LNCaP clone FGC (cell line): ENCODE measurements around the gene BAG3.

Experiments
- DNase-seq: peaks from one replicate; pipeline ENCODE4 v3.0.0-alpha.2; 2011; ENCODE audit warnings: low read depth
- H3K4me3 ChIP-seq: 2 replicates; pipeline ENCODE4 v1.5.1; 2011; ENCODE audit warnings: mild to moderate bottlenecking, low read depth, low read length, control low read depth
- TF ChIP-seq, protein P1 (sequence below): IDR thresholded peaks from 2 replicates; pipeline ENCODE4 v1.5.1; 2012; ENCODE audit warnings: mild to moderate bottlenecking; ENCODE audit not compliant: control insufficient read depth, insufficient read depth; ENCODE audit errors: extremely low read depth

Gene BAG3

DNA sequence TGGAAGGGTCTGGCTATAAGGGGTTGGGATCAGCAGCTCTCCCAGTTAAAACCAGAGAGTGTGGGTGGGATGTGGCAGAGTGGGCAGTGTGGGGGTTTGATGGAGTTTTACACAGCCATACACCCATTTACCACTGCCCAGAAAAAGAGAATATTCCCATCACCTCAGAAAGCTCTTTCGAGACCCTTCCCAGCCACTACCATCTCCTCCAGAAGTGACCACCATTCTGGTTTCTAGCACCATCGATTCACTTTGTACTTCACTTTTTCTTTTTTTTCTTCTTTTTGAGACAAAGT lies 15.5 kb downstream of the BAG3 start:
- H3K4me3 ChIP-seq, result no peak overlapping the region
- TF ChIP-seq, protein P1, sequence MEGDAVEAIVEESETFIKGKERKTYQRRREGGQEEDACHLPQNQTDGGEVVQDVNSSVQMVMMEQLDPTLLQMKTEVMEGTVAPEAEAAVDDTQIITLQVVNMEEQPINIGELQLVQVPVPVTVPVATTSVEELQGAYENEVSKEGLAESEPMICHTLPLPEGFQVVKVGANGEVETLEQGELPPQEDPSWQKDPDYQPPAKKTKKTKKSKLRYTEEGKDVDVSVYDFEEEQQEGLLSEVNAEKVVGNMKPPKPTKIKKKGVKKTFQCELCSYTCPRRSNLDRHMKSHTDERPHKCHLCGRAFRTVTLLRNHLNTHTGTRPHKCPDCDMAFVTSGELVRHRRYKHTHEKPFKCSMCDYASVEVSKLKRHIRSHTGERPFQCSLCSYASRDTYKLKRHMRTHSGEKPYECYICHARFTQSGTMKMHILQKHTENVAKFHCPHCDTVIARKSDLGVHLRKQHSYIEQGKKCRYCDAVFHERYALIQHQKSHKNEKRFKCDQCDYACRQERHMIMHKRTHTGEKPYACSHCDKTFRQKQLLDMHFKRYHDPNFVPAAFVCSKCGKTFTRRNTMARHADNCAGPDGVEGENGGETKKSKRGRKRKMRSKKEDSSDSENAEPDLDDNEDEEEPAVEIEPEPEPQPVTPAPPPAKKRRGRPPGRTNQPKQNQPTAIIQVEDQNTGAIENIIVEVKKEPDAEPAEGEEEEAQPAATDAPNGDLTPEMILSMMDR, result no peak
- DNase-seq, result no peak

DNA sequence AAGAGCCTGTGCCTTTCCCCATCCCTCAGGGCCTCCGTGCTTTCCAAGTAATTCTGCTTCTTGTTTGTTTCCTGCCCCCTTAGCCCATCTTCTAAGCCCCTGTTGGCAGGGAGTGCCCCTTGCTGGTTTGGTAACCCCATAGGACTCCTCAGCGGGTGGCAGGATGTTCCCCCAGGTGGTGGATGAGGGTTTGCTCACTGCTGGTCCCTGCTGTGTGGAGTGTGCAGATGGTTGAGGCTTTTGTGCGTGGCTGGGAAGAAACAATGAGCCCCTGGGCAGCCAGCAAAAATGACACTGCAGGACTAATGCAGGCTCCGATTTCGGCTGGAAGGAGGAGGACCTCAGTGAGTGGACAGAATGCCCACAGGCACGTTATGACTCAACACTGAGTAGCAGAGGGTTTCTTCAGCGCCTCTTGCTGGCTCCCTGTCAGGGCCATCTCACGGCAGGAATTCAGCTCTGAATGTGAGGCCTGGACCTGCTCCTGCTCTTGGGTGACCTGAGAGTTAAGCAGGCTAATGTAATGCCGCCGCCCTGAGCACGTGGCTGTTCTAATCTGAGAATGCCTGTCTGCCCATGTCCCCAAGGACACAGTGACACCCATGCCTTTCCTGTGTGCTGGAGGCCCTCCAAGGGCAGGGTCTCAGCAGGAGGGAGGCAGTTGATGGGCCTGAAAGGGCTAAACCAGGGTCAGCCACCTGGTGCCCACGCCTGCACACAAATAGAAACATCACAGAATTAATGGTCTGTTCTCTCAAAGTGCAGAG lies 16.6 kb downstream of the BAG3 start:
- TF ChIP-seq, protein P1, result no peak
- no peak overlapping the region for H3K4me3 ChIP-seq
- peak; percentile 57 for DNase-seq

DNA sequence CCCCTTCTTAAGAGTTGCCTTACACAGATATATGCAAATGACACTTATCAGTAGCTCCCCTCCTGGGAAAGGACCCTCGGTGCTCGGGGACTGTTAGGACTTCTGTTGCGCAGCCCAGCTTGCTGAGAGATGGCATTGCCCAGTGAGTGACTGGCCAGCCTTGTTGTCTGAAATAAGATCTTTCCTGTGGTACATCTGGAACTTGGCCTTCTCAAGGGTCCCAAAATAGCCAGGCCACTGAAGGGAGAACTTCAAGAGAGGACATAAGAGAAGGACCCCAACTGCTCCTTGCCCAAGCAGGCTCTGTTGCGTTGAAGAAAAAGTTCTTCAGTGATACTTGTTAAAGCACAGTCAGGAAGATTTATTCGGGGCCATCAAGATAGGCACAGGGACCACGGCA lies 17.3 kb downstream of the BAG3 start:
- H3K4me3 ChIP-seq, result no peak overlapping the region
- TF ChIP-seq, protein P1, result no peak
- DNase-seq, result no peak

DNA sequence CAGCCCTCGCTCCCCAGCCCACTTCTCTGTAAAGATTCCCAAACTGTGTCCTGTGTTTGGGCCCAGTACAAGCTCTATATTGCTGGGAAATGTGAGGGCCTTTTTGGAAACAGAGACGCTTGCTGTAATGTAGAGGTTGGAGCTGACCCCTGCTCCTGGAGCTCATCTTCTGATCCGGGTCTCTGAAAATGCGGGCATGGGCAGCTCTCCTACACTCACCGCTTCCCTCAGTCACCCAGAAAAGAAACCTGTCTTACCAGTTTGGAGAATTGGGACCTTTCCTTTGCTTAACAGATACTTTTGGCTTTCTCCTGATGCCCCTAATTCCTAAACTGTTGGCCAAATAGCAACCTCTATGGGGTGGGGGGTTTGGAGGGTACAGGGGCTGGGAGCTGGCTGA lies 18.2 kb downstream of the BAG3 start:
- H3K4me3 ChIP-seq, result no peak overlapping the region
- TF ChIP-seq, protein P1, result no peak
- DNase-seq, result no peak

DNA sequence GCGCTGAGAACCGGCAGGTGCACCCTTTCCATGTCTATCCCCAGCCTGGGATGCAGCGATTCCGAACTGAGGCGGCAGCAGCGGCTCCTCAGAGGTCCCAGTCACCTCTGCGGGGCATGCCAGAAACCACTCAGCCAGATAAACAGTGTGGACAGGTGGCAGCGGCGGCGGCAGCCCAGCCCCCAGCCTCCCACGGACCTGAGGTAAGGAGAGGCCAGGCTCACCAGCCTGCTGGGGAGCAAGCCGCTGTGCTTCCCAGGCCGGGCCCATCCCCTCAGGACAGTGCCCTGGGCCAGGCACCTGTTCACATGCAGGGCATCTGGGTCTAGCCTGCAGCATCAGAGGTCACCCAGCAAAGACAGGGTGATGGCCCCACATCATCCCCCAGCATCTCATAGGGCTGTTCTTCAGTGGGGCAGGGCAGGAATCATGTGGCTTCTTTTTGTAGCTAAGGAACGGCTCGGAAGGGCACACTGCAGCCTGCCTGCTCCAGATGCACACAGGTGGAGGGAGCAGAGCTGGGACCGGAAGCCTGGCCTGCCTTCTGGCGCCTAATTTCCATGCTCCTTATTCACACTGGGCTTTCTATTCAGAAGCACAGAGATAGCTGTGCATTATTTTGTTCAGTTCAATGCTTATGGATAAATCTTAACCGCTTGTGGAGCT lies 18.9 kb downstream of the BAG3 start:
- no peak for DNase-seq
- H3K4me3 ChIP-seq, result no peak overlapping the region
- TF ChIP-seq, protein P1, result no peak

DNA sequence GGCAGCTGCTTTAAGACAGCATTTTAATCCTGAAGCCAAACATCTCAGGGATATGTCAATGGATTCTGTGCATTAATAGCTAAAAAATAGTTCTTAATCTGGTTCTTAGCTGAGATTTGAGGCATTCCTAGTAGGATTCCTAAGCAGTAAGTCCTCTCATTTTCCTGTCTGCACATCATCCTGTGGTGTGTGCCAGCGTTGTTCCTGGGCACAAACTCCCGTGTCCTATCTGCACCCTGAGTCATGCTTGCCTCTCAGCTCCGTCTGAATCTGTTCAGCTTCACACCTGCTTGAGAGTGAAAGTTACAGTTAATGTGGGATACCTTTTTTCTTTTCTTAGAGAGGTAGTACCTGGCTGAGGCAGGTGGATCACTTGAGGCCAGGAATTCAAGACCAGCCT lies 19.5 kb downstream of the BAG3 start:
- H3K4me3 ChIP-seq, result no peak overlapping the region
- TF ChIP-seq, protein P1, result no peak
- no peak for DNase-seq

DNA sequence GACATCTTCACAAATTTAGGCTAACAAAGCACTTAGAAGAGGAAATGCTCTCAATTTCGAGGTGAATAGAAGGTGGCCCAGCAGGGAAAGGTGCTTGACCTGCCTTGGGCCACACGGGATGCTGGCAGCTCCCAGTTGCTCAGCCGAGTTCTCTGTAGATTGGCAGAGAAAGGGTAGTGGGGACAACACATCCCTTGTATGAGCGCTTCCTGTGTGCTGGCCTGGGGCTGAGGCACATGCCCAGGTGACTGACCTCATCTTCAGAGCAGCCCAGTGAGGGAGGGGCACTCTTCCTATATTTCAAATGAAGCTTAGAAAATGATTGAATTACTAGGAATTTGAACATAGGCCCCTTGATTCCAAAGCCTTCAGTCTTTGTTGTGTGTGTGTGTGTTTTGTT lies 20.2 kb downstream of the BAG3 start:
- TF ChIP-seq, protein P1, result no peak
- no peak overlapping the region for H3K4me3 ChIP-seq
- no peak for DNase-seq
